ENCODE data around the gene UBE2L6. TPM values are rescaled to one million over a fixed set of nuclear protein-coding genes. Genes with fewer than 3 reads are reported as not detected.

The UBE2L6 gene
- total and polyA plus RNA-seq, 3 donors from 2014 or later, result 13.3 to 43.6 (median 19.8) TPM

DNA sequence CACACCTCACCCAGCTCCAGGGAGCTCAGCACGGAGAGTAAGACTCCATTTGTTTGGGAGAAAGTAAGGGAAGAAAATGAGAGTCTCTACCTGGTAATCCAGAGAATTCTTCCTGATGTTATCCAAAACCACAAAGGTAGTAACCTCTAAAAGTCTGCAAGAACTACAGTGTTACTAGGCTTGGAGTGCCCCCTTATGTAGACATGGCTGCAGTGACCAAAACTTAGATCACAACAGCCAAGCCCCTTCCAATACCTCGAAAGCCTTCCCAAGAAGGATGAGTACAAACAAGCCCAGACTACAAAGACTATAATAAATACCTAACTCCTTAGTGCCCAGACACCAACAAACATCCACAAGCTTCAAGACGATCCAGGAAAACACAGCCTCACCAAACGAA lies 4.9 kb downstream of the UBE2L6 start:
- no peaks in the 10 kb centered on the region for H3K27me3 ChIP-seq
- H3K4me3 ChIP-seq, result no peak overlapping the region
- no peaks in the 10 kb centered on the region for H3K9me3 ChIP-seq
- no peak for DNase-seq
- peaks cover 12% of the 10 kb centered on the region for H3K4me1 ChIP-seq
- TF ChIP-seq, protein P1, sequence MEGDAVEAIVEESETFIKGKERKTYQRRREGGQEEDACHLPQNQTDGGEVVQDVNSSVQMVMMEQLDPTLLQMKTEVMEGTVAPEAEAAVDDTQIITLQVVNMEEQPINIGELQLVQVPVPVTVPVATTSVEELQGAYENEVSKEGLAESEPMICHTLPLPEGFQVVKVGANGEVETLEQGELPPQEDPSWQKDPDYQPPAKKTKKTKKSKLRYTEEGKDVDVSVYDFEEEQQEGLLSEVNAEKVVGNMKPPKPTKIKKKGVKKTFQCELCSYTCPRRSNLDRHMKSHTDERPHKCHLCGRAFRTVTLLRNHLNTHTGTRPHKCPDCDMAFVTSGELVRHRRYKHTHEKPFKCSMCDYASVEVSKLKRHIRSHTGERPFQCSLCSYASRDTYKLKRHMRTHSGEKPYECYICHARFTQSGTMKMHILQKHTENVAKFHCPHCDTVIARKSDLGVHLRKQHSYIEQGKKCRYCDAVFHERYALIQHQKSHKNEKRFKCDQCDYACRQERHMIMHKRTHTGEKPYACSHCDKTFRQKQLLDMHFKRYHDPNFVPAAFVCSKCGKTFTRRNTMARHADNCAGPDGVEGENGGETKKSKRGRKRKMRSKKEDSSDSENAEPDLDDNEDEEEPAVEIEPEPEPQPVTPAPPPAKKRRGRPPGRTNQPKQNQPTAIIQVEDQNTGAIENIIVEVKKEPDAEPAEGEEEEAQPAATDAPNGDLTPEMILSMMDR (IDR thresholded peaks at IDR 0.05), result no peak
- TF ChIP-seq POLR2A (IDR thresholded peaks at IDR 0.05), result no peak
- peak overlapping the region in 1 of 2 donors; percentile 15 for H3K27ac ChIP-seq
- H3K36me3 ChIP-seq (ENCODE audit: low read depth, missing control alignments), result no peaks in the 10 kb centered on the region
- intact Hi-C loops (cut with DNase I; ENCODE audit: low total_unique reads), result no loop called here
- WGBS, 2 donors, result 64 to 70% methylated on average over 4 of the region's 4 CpGs

DNA sequence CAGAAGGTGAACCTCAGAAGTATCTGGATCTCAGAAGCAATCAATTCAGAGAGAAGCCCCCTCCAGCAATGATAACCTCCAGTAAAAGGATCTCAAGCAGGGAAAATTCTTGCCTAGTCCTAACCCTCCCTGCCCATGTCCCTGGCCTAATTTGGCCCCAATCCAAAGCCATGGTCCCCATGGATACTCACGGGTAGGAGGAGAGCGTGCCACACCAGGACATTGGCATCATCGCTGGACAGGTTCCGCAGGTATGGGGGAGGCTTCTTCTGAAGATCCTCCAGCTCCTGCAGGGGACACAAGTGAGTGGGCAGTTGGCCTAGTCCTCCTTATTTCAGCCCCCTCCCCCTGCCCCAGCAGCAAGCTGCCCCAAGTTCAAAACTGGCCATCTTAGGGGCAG lies 7.3 kb downstream of the UBE2L6 start:
- no peak overlapping the region for H3K27ac ChIP-seq
- no peak for TF ChIP-seq POLR2A (IDR thresholded peaks at IDR 0.05)
- TF ChIP-seq, protein P1 (IDR thresholded peaks at IDR 0.05), result no peak
- 93 to 100% methylated on average over 1 to 4 of the region's 4 CpGs for WGBS, 2 donors
- H3K4me3 ChIP-seq, result no peak overlapping the region
- H3K4me1 ChIP-seq, result no peaks in the 10 kb centered on the region
- H3K9me3 ChIP-seq, result no peaks in the 10 kb centered on the region
- intact Hi-C loops (cut with DNase I; ENCODE audit: low total_unique reads), result no loop called here
- H3K27me3 ChIP-seq, result no peaks in the 10 kb centered on the region
- DNase-seq, result no peak
- no peaks in the 10 kb centered on the region for H3K36me3 ChIP-seq (ENCODE audit: low read depth, missing control alignments)

DNA sequence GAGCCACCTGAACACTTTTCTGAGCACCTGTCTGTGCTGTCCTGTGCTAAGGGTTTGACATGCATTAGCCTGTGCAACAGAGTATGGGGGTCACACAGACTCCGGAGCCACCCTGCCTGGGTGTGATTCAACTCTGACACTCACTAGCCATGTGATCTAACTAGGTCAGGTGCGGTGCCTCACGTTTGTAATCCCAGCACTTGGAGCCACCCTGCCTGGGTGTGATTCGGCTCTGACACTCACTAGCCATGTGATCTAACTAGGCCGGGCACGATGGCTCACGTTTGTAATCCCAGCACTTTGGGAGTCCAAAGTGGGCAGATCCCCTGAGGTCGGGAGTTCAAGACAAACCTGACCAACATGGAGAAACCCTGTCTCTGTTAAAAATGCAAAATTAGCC lies 11.4 kb downstream of the UBE2L6 start:
- Histone ChIP-seq H3K4me3 (no peak overlapping the region), H3K9me3 (no peaks in the 10 kb centered on the region), H3K4me1 (no peaks in the 10 kb centered on the region), H3K27ac (no peak overlapping the region), H3K36me3 (ENCODE audit: low read depth, missing control alignments) (no peaks in the 10 kb centered on the region), H3K27me3 (no peaks in the 10 kb centered on the region)
- DNase-seq, result no peak
- no peak for TF ChIP-seq POLR2A (IDR thresholded peaks at IDR 0.05)
- TF ChIP-seq, protein P1 (IDR thresholded peaks at IDR 0.05), result no peak
- WGBS, 2 donors, result 79 to 87% methylated on average over 3 to 8 of the region's 8 CpGs
- intact Hi-C loops (cut with DNase I; ENCODE audit: low total_unique reads), result no loop called here

DNA sequence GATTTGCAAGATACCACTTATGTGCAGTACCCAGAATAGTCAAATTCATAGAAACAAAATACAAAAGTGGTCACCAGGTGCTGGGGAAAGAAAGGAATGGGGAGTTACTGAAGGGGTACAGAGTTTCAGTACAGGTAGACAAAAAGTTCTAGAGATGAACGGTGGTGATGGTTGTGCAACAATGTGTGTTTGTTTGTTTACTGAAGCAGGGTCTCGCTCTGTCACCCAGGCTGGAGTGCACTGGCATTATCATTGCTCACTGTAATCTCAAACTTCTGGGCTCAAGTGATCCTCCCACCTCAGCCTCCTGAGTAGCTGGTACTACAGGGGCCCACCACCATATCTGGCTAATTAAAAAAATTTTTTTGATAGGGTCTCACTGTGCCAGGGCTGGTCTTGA lies 12.1 kb downstream of the UBE2L6 start:
- H3K4me1 ChIP-seq, result no peaks in the 10 kb centered on the region
- no peaks in the 10 kb centered on the region for H3K36me3 ChIP-seq (ENCODE audit: low read depth, missing control alignments)
- H3K27ac ChIP-seq, result no peak overlapping the region
- 82 to 87% methylated on average over 2 of the region's 2 CpGs for whole genome bisulfite sequencing, 2 donors
- no peaks in the 10 kb centered on the region for H3K27me3 ChIP-seq
- no peak overlapping the region for H3K4me3 ChIP-seq
- no peaks in the 10 kb centered on the region for H3K9me3 ChIP-seq
- intact Hi-C loops (cut with DNase I; ENCODE audit: low total_unique reads), result no loop called here
- no peak for DNase-seq
- TF ChIP-seq POLR2A (IDR thresholded peaks at IDR 0.05), result no peak
- TF ChIP-seq, protein P1 (IDR thresholded peaks at IDR 0.05), result no peak

DNA sequence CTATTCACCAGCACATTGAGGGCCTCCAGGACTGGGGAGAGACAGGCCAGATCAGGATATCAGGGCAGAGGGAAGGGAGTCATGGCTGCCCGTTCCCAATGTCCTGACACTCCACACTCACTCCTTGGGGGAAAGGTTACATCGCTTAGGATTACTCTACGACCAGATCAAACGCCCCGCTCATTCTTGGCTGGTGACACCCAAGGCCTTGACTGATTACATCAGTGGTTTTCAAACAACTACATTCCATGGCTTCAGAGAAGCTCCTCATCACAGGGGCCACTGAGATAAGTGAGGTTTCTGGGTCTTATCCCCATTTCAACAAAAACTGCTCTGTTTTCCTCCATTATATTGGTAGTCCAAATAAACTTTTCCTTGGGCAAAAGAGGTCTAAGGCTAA lies 15.0 kb downstream of the UBE2L6 start:
- H3K9me3 ChIP-seq, result no peaks in the 10 kb centered on the region
- H3K4me1 ChIP-seq, result no peaks in the 10 kb centered on the region
- TF ChIP-seq POLR2A (IDR thresholded peaks at IDR 0.05), result no peak
- TF ChIP-seq, protein P1 (IDR thresholded peaks at IDR 0.05), result no peak
- H3K27me3 ChIP-seq, result no peaks in the 10 kb centered on the region
- 92% methylated on average over 5 of the region's 5 CpGs for WGBS, 2 donors
- no peak overlapping the region for H3K4me3 ChIP-seq
- DNase-seq, result no peak
- no peaks in the 10 kb centered on the region for H3K36me3 ChIP-seq (ENCODE audit: low read depth, missing control alignments)
- intact Hi-C loops (cut with DNase I; ENCODE audit: low total_unique reads), result no loop called here
- no peak overlapping the region for H3K27ac ChIP-seq

All from testis (tissue), 3 donors.